Neural crest cell (in vitro differentiated cells): ENCODE results near the gene STAP1. TPM values are rescaled to one million over a fixed set of nuclear protein-coding genes. Genes with fewer than 3 reads are reported as not detected.
"Not testable (repeated sequence)": the region's sequence is repeated elsewhere in the genome, so short reads cannot be mapped to it uniquely, and the experiment has no call there.

Source experiments
- DNase-seq: peaks from one replicate; pipeline ENCODE4 v3.0.0; 2021; ENCODE audit warnings: low read depth, mixed read lengths, low spot score
- H3K27ac Mint-ChIP-seq: one replicate; pipeline ENCODE4 v1.8.0; 2021; ENCODE audit warnings: mild to moderate bottlenecking, mixed read lengths; ENCODE audit not compliant: unreplicated experiment
- H3K27me3 Mint-ChIP-seq: 2 replicates; pipeline ENCODE4 v1.8.0; 2021; ENCODE audit warnings: low read depth, mild to moderate bottlenecking, mixed read lengths
- H3K36me3 Mint-ChIP-seq: 2 replicates; pipeline ENCODE4 v1.8.0; 2021; ENCODE audit warnings: low read depth, mild to moderate bottlenecking, mixed read lengths
- H3K4me1 Mint-ChIP-seq: 2 replicates; pipeline ENCODE4 v1.8.0; 2021; ENCODE audit warnings: mixed read lengths
- H3K4me3 Mint-ChIP-seq: one replicate; pipeline ENCODE4 v1.8.0; 2021; ENCODE audit warnings: mild to moderate bottlenecking, mixed read lengths
- H3K9me3 Mint-ChIP-seq: 2 replicates; pipeline ENCODE4 v1.8.0; 2021; ENCODE audit warnings: mixed read lengths
- CTCF ChIP-seq: fragments of 200-600 bp; sonication (generic); conservative IDR thresholded peaks from 2 replicates; pipeline ENCODE4 v1.5.0; 2021; ENCODE audit warnings: antibody characterized with exemption, mild to moderate bottlenecking
- total RNA-seq: library from RNA; stranded (reverse); gene quantifications from 2 replicates; pipeline ENCODE4 v1.2.1, GENCODE V29; 2021

STAP1 gene
- total RNA-seq, 1 donor from 2014 or later = not detected

GRCh38 chr4:67522851-67523671, 35.5 kb upstream of the STAP1 start:
- Mint-ChIP-seq H3K36me3 (peaks cover 29% of the 10 kb centered on the region), H3K9me3 (peaks cover 14% of the 10 kb centered on the region), H3K27me3 (no peaks in the 10 kb centered on the region), H3K27ac (no peak overlapping the region), H3K4me1 (peaks cover 4% of the 10 kb centered on the region), H3K4me3 (no peak overlapping the region)
- no peak for TF ChIP-seq CTCF
- DNase-seq = no peak

GRCh38 chr4:67524140-67524539, 34.4 kb upstream of the STAP1 start:
- H3K27ac Mint-ChIP-seq, H3K27me3 Mint-ChIP-seq, H3K4me1 Mint-ChIP-seq, DNase-seq, H3K4me3 Mint-ChIP-seq: not testable (repeated sequence)
- H3K36me3 Mint-ChIP-seq = peaks cover 30% of the 10 kb centered on the region
- peaks cover 14% of the 10 kb centered on the region for H3K9me3 Mint-ChIP-seq

GRCh38 chr4:67531379-67531962, 27.1 kb upstream of the STAP1 start:
- H3K27me3 Mint-ChIP-seq = no peaks in the 10 kb centered on the region
- TF ChIP-seq CTCF = no peak
- H3K4me3 Mint-ChIP-seq = no peak overlapping the region
- H3K9me3 Mint-ChIP-seq = peaks cover 3% of the 10 kb centered on the region
- H3K27ac Mint-ChIP-seq = no peak overlapping the region
- H3K4me1 Mint-ChIP-seq = no peaks in the 10 kb centered on the region
- no peak for DNase-seq
- peaks cover 46% of the 10 kb centered on the region for H3K36me3 Mint-ChIP-seq

- H3K36me3 Mint-ChIP-seq = peaks cover 44% of the 10 kb centered on the region
- not testable (repeated sequence) for H3K4me3 Mint-ChIP-seq, DNase-seq, H3K4me1 Mint-ChIP-seq, H3K27me3 Mint-ChIP-seq, H3K27ac Mint-ChIP-seq, H3K9me3 Mint-ChIP-seq
Measured at GRCh38 chr4:67532397-67532796, 26.1 kb upstream of the STAP1 start.

- H3K27ac Mint-ChIP-seq = no peak overlapping the region
- no peak for DNase-seq
- peaks cover 45% of the 10 kb centered on the region for H3K36me3 Mint-ChIP-seq
- no peaks in the 10 kb centered on the region for H3K4me1 Mint-ChIP-seq
- peaks cover 3% of the 10 kb centered on the region for H3K9me3 Mint-ChIP-seq
- TF ChIP-seq CTCF = no peak
- H3K4me3 Mint-ChIP-seq = no peak overlapping the region
- no peaks in the 10 kb centered on the region for H3K27me3 Mint-ChIP-seq
Measured at GRCh38 chr4:67533112-67533511, 25.4 kb upstream of the STAP1 start.

- no peak for DNase-seq
- Mint-ChIP-seq H3K27ac (no peak overlapping the region), H3K36me3 (peaks cover 49% of the 10 kb centered on the region), H3K27me3 (no peaks in the 10 kb centered on the region), H3K4me1 (no peaks in the 10 kb centered on the region), H3K9me3 (peaks cover 3% of the 10 kb centered on the region), H3K4me3 (no peak overlapping the region)
- TF ChIP-seq CTCF = no peak
Measured at GRCh38 chr4:67535280-67535840, 23.2 kb upstream of the STAP1 start.
